HG03159 (cell line): ENCODE data around the gene FOSB.

Experiments
- ATAC-seq: cut with Tn5 transposase; IDR thresholded peaks from one replicate; pipeline ENCODE4 v1.9.1; 2021; ENCODE audit warnings: mild to moderate bottlenecking, moderate library complexity; ENCODE audit not compliant: unreplicated experiment

FOSB gene

GRCh38 chr19:45467115-45467455, 711 bp upstream of the FOSB start:
- ATAC-seq, result no peak

- no peak for ATAC-seq
Observed at GRCh38 chr19:45468159-45468651, 409 bp downstream of the FOSB start.

GRCh38 chr19:45468803-45469131, 971 bp downstream of the FOSB start:
- ATAC-seq, result no peak

- peak; percentile 56 for ATAC-seq
Observed at GRCh38 chr19:45469132-45469944, 1.5 kb downstream of the FOSB start.

- ATAC-seq, result no peak
Observed at GRCh38 chr19:45469945-45470761, 2.4 kb downstream of the FOSB start.

- no peak for ATAC-seq
Observed at GRCh38 chr19:45470762-45471081, 2.9 kb downstream of the FOSB start.

GRCh38 chr19:45471111-45471930, 3.5 kb downstream of the FOSB start:
- ATAC-seq, result no peak

GRCh38 chr19:45471931-45472562, 4.3 kb downstream of the FOSB start:
- ATAC-seq, result no peak

- ATAC-seq, result no peak
Observed at GRCh38 chr19:45472563-45473366, 5.0 kb downstream of the FOSB start.

- no peak for ATAC-seq
Observed at GRCh38 chr19:45473367-45473681, 5.5 kb downstream of the FOSB start.

GRCh38 chr19:45473682-45474605, 6.1 kb downstream of the FOSB start:
- ATAC-seq, result no peak

- ATAC-seq, result no peak
Observed at GRCh38 chr19:45474606-45475521, 7.1 kb downstream of the FOSB start.

GRCh38 chr19:45475537-45476291, 7.9 kb downstream of the FOSB start:
- no peak for ATAC-seq

- no peak for ATAC-seq
Observed at GRCh38 chr19:45476304-45476703, 8.5 kb downstream of the FOSB start.

GRCh38 chr19:45477186-45477585, 9.4 kb downstream of the FOSB start:
- ATAC-seq, result no peak

GRCh38 chr19:45477713-45478453, 10.1 kb downstream of the FOSB start:
- ATAC-seq, result no peak
